Naive B cell (primary cell): ENCODE data around the gene TBC1D24. TPM values are rescaled to one million over a fixed set of nuclear protein-coding genes. Genes with fewer than 3 reads are reported as not detected.

ENCODE experiments used
- ATAC-seq, 2 donors: fragments of 150-1000 bp; cut with Tn5 transposase; 2 replicates each; pipeline ENCODE4 v1.10.0; 2021; ENCODE audit warnings: low read depth in 2 of 2, mild to moderate bottlenecking in 2 of 2, moderate library complexity in 2 of 2
- DNase-seq: peaks from one replicate; pipeline ENCODE4 v3.0.0; 2022
- H3K27ac Mint-ChIP-seq, 6 donors: one replicate each; pipeline ENCODE4 v1.8.0; 2020 to 2022; ENCODE audit warnings: mild to moderate bottlenecking in 6 of 6, mixed read lengths in 6 of 6, moderate library complexity in 5 of 6, inconsistent platforms in 2 of 6
- H3K27me3 Mint-ChIP-seq, 3 donors: one replicate each; pipeline ENCODE4 v1.8.0; 2021 to 2022; ENCODE audit warnings: mixed read lengths in 3 of 3, mild to moderate bottlenecking in 1 of 3
- H3K36me3 Mint-ChIP-seq, 2 donors: one replicate each; pipeline ENCODE4 v1.8.0; 2020 to 2022; ENCODE audit warnings: mixed read lengths in 2 of 2, inconsistent platforms in 1 of 2, mild to moderate bottlenecking in 1 of 2
- H3K4me1 Mint-ChIP-seq, 3 donors: one replicate each; pipeline ENCODE4 v1.8.0; 2020 to 2022; ENCODE audit warnings: mixed read lengths in 3 of 3, inconsistent platforms in 1 of 3, mild to moderate bottlenecking in 1 of 3, moderate library complexity in 1 of 3
- H3K4me3 Mint-ChIP-seq, 8 donors: one replicate each; pipeline ENCODE4 v1.8.0; 2020 to 2022; ENCODE audit warnings: mild to moderate bottlenecking in 8 of 8, mixed read lengths in 8 of 8, moderate library complexity in 8 of 8, inconsistent platforms in 2 of 8
- H3K9me3 Mint-ChIP-seq, 7 donors: one replicate each; pipeline ENCODE4 v1.8.0; 2020 to 2022; ENCODE audit warnings: mixed read lengths in 7 of 7, mild to moderate bottlenecking in 5 of 7, inconsistent platforms in 2 of 7, moderate library complexity in 1 of 7
- polyA plus RNA-seq, 6 donors: library from polyadenylated mRNA; unstranded; fragments of 300-500 nt; fragmentation: Illumina TruSeq; gene quantifications; one replicate each; pipeline ENCODE4 v1.2.3, GENCODE V29; 2021; ENCODE audit warnings: low read depth in 6 of 6

Gene TBC1D24
- polyA plus RNA-seq, 6 donors from 2014 or later: 0.22 to 3.3 (median 2.5) TPM

GRCh38 chr16:2467528-2468232, 7.2 kb upstream of the TBC1D24 start:
- no peak overlapping the region for H3K27ac Mint-ChIP-seq
- peak overlapping the region; percentile 15 to 82 (median 69) for H3K4me3 Mint-ChIP-seq
- H3K4me1 Mint-ChIP-seq: peaks cover 19 to 30% (median 19%) of the 10 kb centered on the region in 3 donors
- no peak for DNase-seq
- H3K27me3 Mint-ChIP-seq: peaks cover 6 to 21% (median 20%) of the 10 kb centered on the region in 3 donors
- H3K36me3 Mint-ChIP-seq: no peaks in the 10 kb centered on the region
- H3K9me3 Mint-ChIP-seq: no peaks in the 10 kb centered on the region
- peak; percentile 53 to 56 for ATAC-seq

- H3K36me3 Mint-ChIP-seq: no peaks in the 10 kb centered on the region
- DNase-seq: no peak
- no peaks in the 10 kb centered on the region for H3K9me3 Mint-ChIP-seq
- H3K4me3 Mint-ChIP-seq: peak overlapping the region; percentile 44 to 86 (median 77)
- peaks cover 23 to 35% (median 24%) of the 10 kb centered on the region in 3 donors for H3K4me1 Mint-ChIP-seq
- peak overlapping the region in 1 of 6 donors; percentile 41 for H3K27ac Mint-ChIP-seq
- peaks cover 6 to 27% (median 26%) of the 10 kb centered on the region in 3 donors for H3K27me3 Mint-ChIP-seq
- peak; percentile 50 to 57 for ATAC-seq
These were observed 6.6 kb upstream of the TBC1D24 start for GRCh38 chr16:2468233-2468724.

- H3K36me3 Mint-ChIP-seq: no peaks in the 10 kb centered on the region
- H3K27ac Mint-ChIP-seq: peak overlapping the region in 4 of 6 donors; percentile 26 to 83 (median 59)
- peaks cover 6 to 28% (median 28%) of the 10 kb centered on the region in 3 donors for H3K27me3 Mint-ChIP-seq
- H3K4me3 Mint-ChIP-seq: peak overlapping the region; percentile 44 to 86 (median 77)
- ATAC-seq: peak; percentile 66 to 70
- DNase-seq: peak; percentile 46
- peaks cover 26 to 39% (median 26%) of the 10 kb centered on the region in 3 donors for H3K4me1 Mint-ChIP-seq
- no peaks in the 10 kb centered on the region for H3K9me3 Mint-ChIP-seq
These were observed 6.1 kb upstream of the TBC1D24 start for GRCh38 chr16:2468725-2469398.

GRCh38 chr16:2469399-2470233, 5.3 kb upstream of the TBC1D24 start:
- H3K9me3 Mint-ChIP-seq: no peaks in the 10 kb centered on the region
- H3K36me3 Mint-ChIP-seq: no peaks in the 10 kb centered on the region
- H3K4me1 Mint-ChIP-seq: peaks cover 26 to 39% (median 26%) of the 10 kb centered on the region in 3 donors
- ATAC-seq (no peak), DNase-seq (no peak)
- peak overlapping the region in 7 of 8 donors; percentile 47 to 86 (median 71) for H3K4me3 Mint-ChIP-seq
- H3K27me3 Mint-ChIP-seq: peaks cover 6 to 28% (median 28%) of the 10 kb centered on the region in 3 donors
- H3K27ac Mint-ChIP-seq: peak overlapping the region in 1 of 6 donors; percentile 33

GRCh38 chr16:2470234-2470601, 4.7 kb upstream of the TBC1D24 start:
- H3K9me3 Mint-ChIP-seq: no peaks in the 10 kb centered on the region
- H3K36me3 Mint-ChIP-seq: no peaks in the 10 kb centered on the region
- H3K27me3 Mint-ChIP-seq: peaks cover 6 to 28% (median 28%) of the 10 kb centered on the region in 3 donors
- peak overlapping the region in 7 of 8 donors; percentile 1 to 86 (median 71) for H3K4me3 Mint-ChIP-seq
- peak overlapping the region in 1 of 6 donors; percentile 26 for H3K27ac Mint-ChIP-seq
- DNase-seq (no peak), ATAC-seq (no peak)
- peaks cover 26 to 39% (median 26%) of the 10 kb centered on the region in 3 donors for H3K4me1 Mint-ChIP-seq

GRCh38 chr16:2470603-2471015, 4.3 kb upstream of the TBC1D24 start:
- peak overlapping the region in 2 of 6 donors; percentile 26 to 62 for H3K27ac Mint-ChIP-seq
- peaks cover 6 to 28% (median 28%) of the 10 kb centered on the region in 3 donors for H3K27me3 Mint-ChIP-seq
- DNase-seq: no peak
- no peaks in the 10 kb centered on the region for H3K9me3 Mint-ChIP-seq
- peak overlapping the region in 6 of 8 donors; percentile 1 to 82 (median 44) for H3K4me3 Mint-ChIP-seq
- peaks cover 26 to 39% (median 26%) of the 10 kb centered on the region in 3 donors for H3K4me1 Mint-ChIP-seq
- no peaks in the 10 kb centered on the region for H3K36me3 Mint-ChIP-seq
- no peak for ATAC-seq

GRCh38 chr16:2471016-2471652, 3.8 kb upstream of the TBC1D24 start, which contains the start of gene NTN3:
NTN3 (plus strand) TSS chr16:2471297; CDS start chr16:2471702, 405 bp downstream.
- ATAC-seq: no peak
- peak within 1 kb of the TSS in 7 of 8 donors; percentile 1 to 82 (median 44) for H3K4me3 Mint-ChIP-seq

GRCh38 chr16:2471653-2472487, 3.1 kb upstream of the TBC1D24 start:
- H3K27ac Mint-ChIP-seq: no peak overlapping the region

More at GRCh38 chr16:2471016-2471652, 3.8 kb upstream of the TBC1D24 start, which contains the start of gene NTN3:
- Mint-ChIP-seq H3K36me3 (no peaks in the 10 kb centered on the region), H3K9me3 (no peaks in the 10 kb centered on the region), H3K27me3 (peaks cover 6 to 28% (median 28%) of the 10 kb centered on the region in 3 donors), H3K4me1 (peaks cover 26 to 39% (median 30%) of the 10 kb centered on the region in 3 donors), H3K27ac (peak within 1 kb of the TSS in 2 of 6 donors; percentile 26 to 62)
- DNase-seq: no peak

GRCh38 chr16:2472488-2472864, 2.5 kb upstream of the TBC1D24 start:
- Mint-ChIP-seq H3K4me1 (peaks cover 23 to 38% (median 34%) of the 10 kb centered on the region in 3 donors), H3K27me3 (peaks cover 6 to 28% (median 28%) of the 10 kb centered on the region in 3 donors), H3K4me3 (peak overlapping the region in 4 of 8 donors; percentile 40 to 84 (median 79)), H3K9me3 (no peaks in the 10 kb centered on the region), H3K27ac (no peak overlapping the region), H3K36me3 (no peaks in the 10 kb centered on the region)
- DNase-seq: no peak
- ATAC-seq: no peak

More at GRCh38 chr16:2471653-2472487, 3.1 kb upstream of the TBC1D24 start:
- Mint-ChIP-seq H3K9me3 (no peaks in the 10 kb centered on the region), H3K27me3 (peaks cover 6 to 28% (median 28%) of the 10 kb centered on the region in 3 donors), H3K4me3 (peak overlapping the region in 3 of 8 donors; percentile 22 to 58 (median 39)), H3K36me3 (no peaks in the 10 kb centered on the region), H3K4me1 (peaks cover 26 to 39% (median 38%) of the 10 kb centered on the region in 3 donors)
- DNase-seq: no peak
- no peak for ATAC-seq

- H3K27ac Mint-ChIP-seq: peak overlapping the region in 1 of 6 donors; percentile 60
- ATAC-seq: no peak
These were observed 2.0 kb upstream of the TBC1D24 start for GRCh38 chr16:2472885-2473445.

GRCh38 chr16:2473446-2473926, 1.4 kb upstream of the TBC1D24 start:
- Mint-ChIP-seq H3K27ac (peak overlapping the region in 1 of 6 donors; percentile 60), H3K27me3 (peaks cover 6 to 24% (median 23%) of the 10 kb centered on the region in 3 donors), H3K9me3 (no peaks in the 10 kb centered on the region), H3K4me3 (peak overlapping the region; percentile 57 to 90 (median 84)), H3K4me1 (peaks cover 28 to 44% (median 34%) of the 10 kb centered on the region in 3 donors), H3K36me3 (no peaks in the 10 kb centered on the region)
- peak; percentile 0 to 5 for ATAC-seq
- DNase-seq: no peak

More at GRCh38 chr16:2472885-2473445, 2.0 kb upstream of the TBC1D24 start:
- Mint-ChIP-seq H3K27me3 (peaks cover 6 to 28% (median 28%) of the 10 kb centered on the region in 3 donors), H3K4me3 (peak overlapping the region; percentile 57 to 90 (median 84)), H3K4me1 (peaks cover 28 to 40% (median 38%) of the 10 kb centered on the region in 3 donors), H3K36me3 (no peaks in the 10 kb centered on the region), H3K9me3 (no peaks in the 10 kb centered on the region)
- DNase-seq: no peak
